Spleen (tissue), 13 donors: ENCODE measurements around the gene CDKL1. TPM values are rescaled to one million over a fixed set of nuclear protein-coding genes. Genes with fewer than 3 reads are reported as not detected.

Experiments used
- DNase-seq: peaks from one replicate; pipeline ENCODE4 v3.0.0-alpha.2; 2020
- H3K27ac ChIP-seq, 8 donors: fragments of 200-600 bp; sonication (generic) in 7 of 8; 1 replicate in 4 of 8; 2 replicates in 4 of 8; pipeline versions ENCODE4 v1.5.0 to v1.8.0; 2016 to 2021; ENCODE audit warnings: inconsistent platforms in 4 of 8, mild to moderate bottlenecking in 4 of 8, moderate library complexity in 1 of 8
- H3K27me3 ChIP-seq, 7 donors: fragments of 200-600 bp; sonication (generic) in 6 of 7; replicated peaks in 1 of 7; 1 replicate in 4 of 7; 2 replicates in 3 of 7; pipeline versions ENCODE4 v1.5.0 to v1.8.0; 2016 to 2021; ENCODE audit warnings: inconsistent platforms in 3 of 7, mild to moderate bottlenecking in 1 of 7
- H3K36me3 ChIP-seq, 6 donors: fragments of 200-600 bp; sonication (generic) in 5 of 6; 1 replicate in 4 of 6; 2 replicates in 2 of 6; pipeline versions ENCODE4 v1.5.0 to v1.8.0; 2016 to 2021; ENCODE audit warnings: inconsistent platforms in 2 of 6
- H3K4me1 ChIP-seq, 6 donors: fragments of 200-600 bp; sonication (generic) in 5 of 6; 1 replicate in 3 of 6; 2 replicates in 3 of 6; pipeline versions ENCODE4 v1.5.0 to v1.8.0; 2016 to 2021; ENCODE audit warnings: inconsistent platforms in 3 of 6
- H3K4me3 ChIP-seq, 8 donors: fragments of 200-600 bp; sonication (generic) in 7 of 8; 1 replicate in 4 of 8; 2 replicates in 4 of 8; pipeline versions ENCODE4 v1.5.0 to v1.8.0; 2016 to 2021; ENCODE audit warnings: inconsistent platforms in 4 of 8, mild to moderate bottlenecking in 4 of 8, moderate library complexity in 2 of 8
- H3K9me3 ChIP-seq, 8 donors: fragments of 200-600 bp; sonication (generic) in 7 of 8; 1 replicate in 4 of 8; 2 replicates in 4 of 8; pipeline versions ENCODE4 v1.5.0 to v1.8.0; 2016 to 2021; ENCODE audit warnings: inconsistent platforms in 4 of 8
- POLR2A ChIP-seq, 3 donors: fragments of 450-650 bp; IDR thresholded peaks; one replicate each; pipeline ENCODE4 v1.5.1; 2017; ENCODE audit warnings: antibody characterized with exemption in 3 of 3, mild to moderate bottlenecking in 1 of 3
- POLR2AphosphoS5 ChIP-seq, 3 donors: sonication (generic); formaldehyde crosslinking; IDR thresholded peaks; one replicate each; pipeline ENCODE4 v1.5.1; 2017; ENCODE audit warnings: antibody characterized with exemption in 3 of 3
- WGBS, 5 donors: extraction: QIAGEN DNeasy Blood & Tissue Kit in 3 of 5; methylation state at CpG; one replicate each; pipeline versions ENCODE4 v1.1.5 to v1.1.7; 2013 to 2018; 5-methylcytosine and 5-hydroxymethylcytosine counted together
- intact Hi-C: fragments of 100-400 bp; cut with DNase I; formaldehyde crosslinking; loops from one replicate; pipeline ENCODE4 v1.15.0; 2023; ENCODE audit warnings: low total_unique reads
- long read RNA-seq, 2 donors: transcript quantifications; one replicate each; lab custom pipeline, GENCODE V29; 2026
- polyA plus RNA-seq, 3 donors: library from polyadenylated mRNA; stranded (reverse); fragments of 200-250 nt; gene quantifications; one replicate each; pipeline ENCODE4 v1.2.1, GENCODE V29; 2013
- total RNA-seq, 7 donors: library from RNA; depleted of rRNA in 3 of 7; stranded (reverse); fragments of >200 nt in 3 of 7; fragmentation: NEBNext Ultra II Directional in 4 of 7; extraction: Animal tissue kit (Norgen Biotek cat#: 25700) in 4 of 7; gene quantifications; one replicate each; pipeline versions ENCODE4 v1.1.0 to v1.2.1, GENCODE V29; 2016 to 2021
- TF ChIP-seq, protein P1 (sequence below), 11 experiments: fragments of 200-600 bp in 7 of 11; fragments of 450-650 bp in 4 of 11; sonication (generic) in 4 of 11; IDR thresholded peaks in 8 of 11; conservative IDR thresholded peaks in 3 of 11; 1 replicate in 7 of 11; 2 replicates in 4 of 11; pipeline versions ENCODE4 v1.4.0 to v1.8.0; 2016 to 2021; ENCODE audit warnings: antibody characterized with exemption in 11 of 11, inconsistent platforms in 4 of 11, mild to moderate bottlenecking in 1 of 11
- donor health status: healthy with polysubstance abuse.
- donor health status: DM: no; HTN: no; CAD: no; lungs with moderate emphysema.
- donor health status: DM: no; HTN: no; CAD: no.
- donor health status: Bipolar disorder and iron deficiency.
- donor health status: healthy.
- donor health status: DM: no; HTN: no; CAD: no.
- donor health status: DM: yes; HTN: yes; CAD: no.

The CDKL1 gene
- total RNA-seq (100 to 1,000 TPM in 1 of 7 donors, 10 to 100 TPM in 5, 1 to 10 TPM in 1; 9.2 to 310 (median 27.8) TPM), polyA plus RNA-seq (1 to 10 TPM; 1.7 to 4.3 (median 2.8) TPM)
- long read RNA-seq, donor 1, partial matches to known transcripts = 0 of 3 reads
- long read RNA-seq, donor 1, other reads (novel, unspliced or antisense) = 0 of 3 reads
- long read RNA-seq, donor 2 = 0 reads

DNA sequence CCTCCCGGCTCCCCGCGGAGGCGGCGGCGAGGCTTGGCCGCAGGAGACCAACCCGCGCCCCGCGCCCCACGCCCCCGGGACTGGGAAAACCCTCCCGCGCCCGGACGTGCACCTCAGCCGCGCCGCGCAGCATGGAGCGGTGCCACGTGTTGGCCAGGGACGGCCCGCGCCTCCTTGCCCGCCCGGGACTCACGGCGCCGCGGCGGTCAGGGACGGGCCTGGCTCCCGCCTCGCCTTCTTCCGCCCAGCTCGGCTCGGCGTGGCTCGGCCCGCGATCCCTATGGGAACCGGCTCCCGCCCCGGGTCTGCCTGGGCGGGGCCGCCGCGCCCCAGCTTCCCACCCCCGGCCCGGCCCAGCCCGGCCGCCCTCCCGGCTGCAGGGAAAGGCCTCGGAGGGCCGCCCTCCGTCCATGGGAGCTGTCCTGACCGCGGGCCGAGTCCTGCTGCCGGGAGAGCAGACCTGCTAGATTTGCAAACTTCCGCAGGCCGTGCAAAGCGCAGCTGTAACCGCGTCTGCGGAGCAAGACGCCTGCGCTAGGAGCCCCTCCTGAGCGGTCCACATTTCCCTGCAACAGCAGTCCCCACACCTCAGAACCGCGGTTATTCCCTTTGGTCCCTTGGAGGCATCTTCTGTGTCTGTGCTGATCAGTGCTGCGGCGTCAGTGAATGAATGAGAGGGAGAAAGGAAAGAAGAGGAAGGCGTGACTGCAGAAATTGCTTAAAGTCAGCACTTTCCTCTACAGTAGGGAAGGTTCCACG lies at the start of gene CDKL1:
TSS of gene CDKL1 (minus strand) at position 251 of the 759 bp plus-strand sequence. CDS start 1,013 bp downstream, outside the sequence.
- 0 to 3% (median 1%) methylated on average over 26 to 77 of the region's 77 CpGs for WGBS, 5 donors
- intact Hi-C loops = loop anchor here (10.0 kb wide), 1 partner anchor 62 kb away; no protein-coding TSS in a partner anchor
- peak; percentile 91 for DNase-seq

DNA sequence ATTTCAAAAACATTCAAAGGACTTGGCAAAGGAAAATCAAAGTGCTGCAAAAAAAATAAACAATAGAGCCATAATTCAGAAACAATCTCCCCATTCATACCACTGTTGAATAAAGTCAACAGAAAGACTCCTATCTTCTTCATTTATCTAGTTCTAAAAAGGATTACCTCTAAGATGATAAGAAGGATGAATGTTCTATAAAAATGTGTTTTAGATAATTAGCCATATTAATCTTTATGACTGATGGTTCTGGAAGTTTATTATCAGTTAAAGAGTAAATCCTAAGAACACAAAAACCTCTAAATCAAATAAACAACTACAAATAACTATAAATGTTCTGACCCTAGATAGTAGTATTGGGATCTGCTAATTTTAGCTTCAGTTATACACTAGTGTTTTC lies 37.8 kb upstream of the CDKL1 start:
- intact Hi-C loops = no loop called here
- Histone ChIP-seq H3K4me1 (no peaks in the 10 kb centered on the region), H3K9me3 (peaks cover 0 to 18% (median 10%) of the 10 kb centered on the region in 8 donors), H3K36me3 (peaks cover 0 to 77% (median 48%) of the 10 kb centered on the region in 6 donors), H3K4me3 (no peak overlapping the region), H3K27me3 (no peaks in the 10 kb centered on the region), H3K27ac (no peak overlapping the region)
- TF ChIP-seq, protein P1, sequence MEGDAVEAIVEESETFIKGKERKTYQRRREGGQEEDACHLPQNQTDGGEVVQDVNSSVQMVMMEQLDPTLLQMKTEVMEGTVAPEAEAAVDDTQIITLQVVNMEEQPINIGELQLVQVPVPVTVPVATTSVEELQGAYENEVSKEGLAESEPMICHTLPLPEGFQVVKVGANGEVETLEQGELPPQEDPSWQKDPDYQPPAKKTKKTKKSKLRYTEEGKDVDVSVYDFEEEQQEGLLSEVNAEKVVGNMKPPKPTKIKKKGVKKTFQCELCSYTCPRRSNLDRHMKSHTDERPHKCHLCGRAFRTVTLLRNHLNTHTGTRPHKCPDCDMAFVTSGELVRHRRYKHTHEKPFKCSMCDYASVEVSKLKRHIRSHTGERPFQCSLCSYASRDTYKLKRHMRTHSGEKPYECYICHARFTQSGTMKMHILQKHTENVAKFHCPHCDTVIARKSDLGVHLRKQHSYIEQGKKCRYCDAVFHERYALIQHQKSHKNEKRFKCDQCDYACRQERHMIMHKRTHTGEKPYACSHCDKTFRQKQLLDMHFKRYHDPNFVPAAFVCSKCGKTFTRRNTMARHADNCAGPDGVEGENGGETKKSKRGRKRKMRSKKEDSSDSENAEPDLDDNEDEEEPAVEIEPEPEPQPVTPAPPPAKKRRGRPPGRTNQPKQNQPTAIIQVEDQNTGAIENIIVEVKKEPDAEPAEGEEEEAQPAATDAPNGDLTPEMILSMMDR (IDR thresholded peaks at IDR 0.05 in 8 of 11, conservative IDR thresholded peaks at IDR 0.05 in 3 of 11) = no peak
- TF ChIP-seq POLR2A (IDR thresholded peaks at IDR 0.05) (no peak), POLR2AphosphoS5 (IDR thresholded peaks at IDR 0.05) (no peak)
- no peak for DNase-seq

More for the DNA sequence above, at the start of gene CDKL1:
- Histone ChIP-seq H3K9me3 (no peaks in the 10 kb centered on the region), H3K27ac (peak within 1 kb of the TSS; percentile 28 to 88 (median 82)), H3K36me3 (no peaks in the 10 kb centered on the region), H3K4me3 (peak within 1 kb of the TSS; percentile 57 to 82 (median 70)), H3K27me3 (peaks cover 0 to 4% (median 0%) of the 10 kb centered on the region in 7 donors), H3K4me1 (peaks cover 0 to 61% (median 19%) of the 10 kb centered on the region in 6 donors)
- TF ChIP-seq, protein P1 (IDR thresholded peaks at IDR 0.05 in 8 of 11, conservative IDR thresholded peaks at IDR 0.05 in 3 of 11) = no peak
- TF ChIP-seq POLR2AphosphoS5 (IDR thresholded peaks at IDR 0.05) (peak in 2 of 3 donors; percentile 72 to 82), POLR2A (IDR thresholded peaks at IDR 0.05) (peak in 1 of 3 donors; percentile 18)

DNA sequence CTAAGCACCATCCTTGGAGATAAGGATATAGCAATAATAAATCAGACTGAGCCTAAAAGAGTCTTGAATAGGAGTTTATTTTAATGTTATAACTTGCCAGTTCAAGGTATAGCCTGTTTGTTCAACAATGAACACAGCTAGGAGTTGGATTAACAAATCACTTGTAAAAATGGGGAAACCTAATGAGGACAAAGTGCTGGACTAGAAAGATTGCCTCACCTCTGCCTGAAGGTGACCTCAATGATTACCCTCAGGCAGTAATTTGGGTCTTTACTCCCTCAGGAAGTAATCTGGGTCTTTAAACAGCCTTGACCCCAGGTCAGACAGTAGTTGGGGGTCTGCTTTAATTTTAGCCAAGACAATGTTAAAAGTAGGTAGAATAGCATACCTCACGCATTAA lies 35.5 kb upstream of the CDKL1 start:
- no peak for DNase-seq
- intact Hi-C loops = no loop called here
- Histone ChIP-seq H3K27ac (no peak overlapping the region), H3K4me1 (no peaks in the 10 kb centered on the region), H3K4me3 (no peak overlapping the region), H3K27me3 (no peaks in the 10 kb centered on the region), H3K36me3 (peaks cover 0 to 77% (median 38%) of the 10 kb centered on the region in 6 donors), H3K9me3 (peaks cover 0 to 11% (median 8%) of the 10 kb centered on the region in 8 donors)
- WGBS, 5 donors = 96 to 100% (median 100%) methylated on average over 1 of the region's 1 CpG
- TF ChIP-seq POLR2A (IDR thresholded peaks at IDR 0.05) = no peak
- no peak for TF ChIP-seq POLR2AphosphoS5 (IDR thresholded peaks at IDR 0.05)
- TF ChIP-seq, protein P1 (IDR thresholded peaks at IDR 0.05 in 8 of 11, conservative IDR thresholded peaks at IDR 0.05 in 3 of 11) = no peak

DNA sequence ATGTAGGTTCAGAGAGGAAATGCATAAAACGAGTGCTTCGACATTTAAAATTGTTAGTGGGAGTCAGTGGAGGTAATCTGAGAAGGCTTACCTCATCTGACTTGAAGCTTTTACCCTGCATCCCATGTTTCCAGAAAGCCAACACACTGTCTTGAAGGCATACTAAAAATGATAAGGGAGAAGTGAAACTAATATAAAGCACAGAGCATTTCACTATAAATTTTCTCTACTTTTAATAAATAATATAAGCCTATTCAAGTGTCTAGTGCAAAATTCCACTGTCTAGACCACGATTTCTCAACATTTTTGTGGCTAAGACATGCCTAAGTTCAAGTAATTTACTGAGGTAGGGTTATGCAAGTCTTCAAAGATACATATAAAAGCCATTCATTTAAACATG lies 29.1 kb upstream of the CDKL1 start:
- H3K27ac ChIP-seq = no peak overlapping the region
- TF ChIP-seq, protein P1 (IDR thresholded peaks at IDR 0.05 in 8 of 11, conservative IDR thresholded peaks at IDR 0.05 in 3 of 11) = no peak
- no peak for TF ChIP-seq POLR2A (IDR thresholded peaks at IDR 0.05)
- TF ChIP-seq POLR2AphosphoS5 (IDR thresholded peaks at IDR 0.05) = no peak
- peaks cover 0 to 84% (median 39%) of the 10 kb centered on the region in 6 donors for H3K36me3 ChIP-seq
- H3K27me3 ChIP-seq = no peaks in the 10 kb centered on the region
- no peak overlapping the region for H3K4me3 ChIP-seq
- H3K9me3 ChIP-seq = no peaks in the 10 kb centered on the region
- WGBS, 5 donors = 68 to 84% (median 73%) methylated on average over 3 of the region's 3 CpGs
- H3K4me1 ChIP-seq = no peaks in the 10 kb centered on the region
- no peak for DNase-seq
- intact Hi-C loops = no loop called here
